Fibroblast of lung (primary cell): ENCODE measurements around the gene TMEM205. TPM values are rescaled to one million over a fixed set of nuclear protein-coding genes. Genes with fewer than 3 reads are reported as not detected.
"Not testable (repeated sequence)": the region's sequence is repeated elsewhere in the genome, so short reads cannot be mapped to it uniquely, and the experiment has no call there.

ENCODE experiments used
- DNase-seq, 2 donors: peaks; one replicate each; pipeline versions ENCODE4 v3.0.0 to v3.0.0-alpha.2; 2010; ENCODE audit warnings: low read depth in 2 of 2
- H2AFZ ChIP-seq: 2 replicates; pipeline ENCODE4 v1.5.1; 2012; ENCODE audit warnings: low read length, control low read depth, inconsistent platforms
- H3K27ac ChIP-seq: 2 replicates; pipeline ENCODE4 v1.5.1; 2011; ENCODE audit warnings: low read length, control low read depth; ENCODE audit not compliant: insufficient read depth
- H3K27me3 ChIP-seq: 2 replicates; pipeline ENCODE4 v1.5.1; 2011; ENCODE audit warnings: mild to moderate bottlenecking, low read length; ENCODE audit not compliant: control insufficient read depth, insufficient read depth
- H3K36me3 ChIP-seq: 2 replicates; pipeline ENCODE4 v1.5.1; 2011; ENCODE audit warnings: low read length; ENCODE audit not compliant: control insufficient read depth, insufficient read depth
- H3K4me1 ChIP-seq: 2 replicates; pipeline ENCODE4 v1.5.1; 2011; ENCODE audit warnings: low read length; ENCODE audit not compliant: control insufficient read depth, insufficient read depth; ENCODE audit errors: extremely low read depth
- H3K4me2 ChIP-seq: 2 replicates; pipeline ENCODE4 v1.5.1; 2011; ENCODE audit warnings: low read length, control low read depth; ENCODE audit not compliant: insufficient read depth; ENCODE audit errors: extremely low read depth
- H3K4me3 ChIP-seq, 4 experiments: fragments of 200-600 bp in 1 of 4; sonication (generic) in 1 of 4; replicated peaks in 1 of 4; 2 replicates each; pipeline ENCODE4 v1.5.1; 2011 to 2016; ENCODE audit warnings: low read length in 4 of 4, low read depth in 3 of 4, mild to moderate bottlenecking in 3 of 4, control low read depth in 2 of 4, inconsistent platforms in 1 of 4, mixed read lengths in 1 of 4; ENCODE audit not compliant: insufficient read depth in 1 of 4; ENCODE audit errors: control extremely low read depth in 1 of 4
- H3K79me2 ChIP-seq: 2 replicates; pipeline ENCODE4 v1.5.1; 2012; ENCODE audit warnings: mild to moderate bottlenecking, low read length, inconsistent platforms; ENCODE audit not compliant: control insufficient read depth, insufficient read depth
- H3K9ac ChIP-seq: 2 replicates; pipeline ENCODE4 v1.5.1; 2011; ENCODE audit warnings: mild to moderate bottlenecking, low read length, control low read depth; ENCODE audit not compliant: insufficient read depth
- H3K9me3 ChIP-seq: 2 replicates; pipeline ENCODE4 v1.5.1; 2012; ENCODE audit warnings: low read depth, low read length; ENCODE audit not compliant: control insufficient read depth, insufficient read depth
- H4K20me1 ChIP-seq: 2 replicates; pipeline ENCODE4 v1.5.1; 2011; ENCODE audit warnings: low read length; ENCODE audit not compliant: control insufficient read depth, insufficient read depth; ENCODE audit errors: extremely low read depth
- EZH2 ChIP-seq: IDR thresholded peaks from 2 replicates; pipeline ENCODE4 v1.5.1; 2012; ENCODE audit warnings: low read length, control low read depth, mild to moderate bottlenecking; ENCODE audit errors: missing control alignments
- polyA plus RNA-seq, 2 donors: library from polyadenylated mRNA; depleted of rRNA in 1 of 2; stranded (reverse) in 1 of 2; unstranded in 1 of 2; fragments of >200 nt; gene quantifications; 2 replicates each; pipeline ENCODE4 v1.2.1, GENCODE V29; 2011 to 2012; ENCODE audit warnings: missing spikeins in 1 of 2
- total RNA-seq: library from RNA; depleted of rRNA; stranded (reverse); fragments of >200 nt; gene quantifications from 2 replicates; pipeline ENCODE4 v1.2.1, GENCODE V29; 2014
- TF ChIP-seq, protein P1 (sequence below), 2 donors: IDR thresholded peaks in 1 of 2; conservative IDR thresholded peaks in 1 of 2; 1 replicate in 1 of 2; 2 replicates in 1 of 2; pipeline ENCODE4 v1.5.1; 2011 to 2012; ENCODE audit warnings: low read length in 2 of 2, control low read depth in 1 of 2, inconsistent platforms in 1 of 2, low read depth in 1 of 2, mild to moderate bottlenecking in 1 of 2

Gene TMEM205
- total and polyA plus RNA-seq, 2 donors (not counting 1 experiment from before 2014, with no cell fraction given) = 54.7 to 68.4 TPM

GRCh38 chr19:11356676-11357550 lies 10.8 kb upstream of the TMEM205 start:
- no peaks in the 10 kb centered on the region for H3K27me3 ChIP-seq
- no peaks in the 10 kb centered on the region for H3K4me1 ChIP-seq
- peak overlapping the region; percentile 99 for H3K4me2 ChIP-seq
- H3K9me3 ChIP-seq = no peaks in the 10 kb centered on the region
- peaks cover 8% of the 10 kb centered on the region for H3K36me3 ChIP-seq
- TF ChIP-seq, protein P1, sequence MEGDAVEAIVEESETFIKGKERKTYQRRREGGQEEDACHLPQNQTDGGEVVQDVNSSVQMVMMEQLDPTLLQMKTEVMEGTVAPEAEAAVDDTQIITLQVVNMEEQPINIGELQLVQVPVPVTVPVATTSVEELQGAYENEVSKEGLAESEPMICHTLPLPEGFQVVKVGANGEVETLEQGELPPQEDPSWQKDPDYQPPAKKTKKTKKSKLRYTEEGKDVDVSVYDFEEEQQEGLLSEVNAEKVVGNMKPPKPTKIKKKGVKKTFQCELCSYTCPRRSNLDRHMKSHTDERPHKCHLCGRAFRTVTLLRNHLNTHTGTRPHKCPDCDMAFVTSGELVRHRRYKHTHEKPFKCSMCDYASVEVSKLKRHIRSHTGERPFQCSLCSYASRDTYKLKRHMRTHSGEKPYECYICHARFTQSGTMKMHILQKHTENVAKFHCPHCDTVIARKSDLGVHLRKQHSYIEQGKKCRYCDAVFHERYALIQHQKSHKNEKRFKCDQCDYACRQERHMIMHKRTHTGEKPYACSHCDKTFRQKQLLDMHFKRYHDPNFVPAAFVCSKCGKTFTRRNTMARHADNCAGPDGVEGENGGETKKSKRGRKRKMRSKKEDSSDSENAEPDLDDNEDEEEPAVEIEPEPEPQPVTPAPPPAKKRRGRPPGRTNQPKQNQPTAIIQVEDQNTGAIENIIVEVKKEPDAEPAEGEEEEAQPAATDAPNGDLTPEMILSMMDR (conservative IDR thresholded peaks at IDR 0.05 in 1 of 2, IDR thresholded peaks at IDR 0.05 in 1 of 2; ENCODE audit: low read depth in 1 of 2, low read length in 2 of 2) = no peak
- no peak for TF ChIP-seq EZH2
- no peak overlapping the region for H3K9ac ChIP-seq
- H3K4me3 ChIP-seq = peak overlapping the region in 1 of 4 experiments; percentile 83
- H3K79me2 ChIP-seq = peaks cover 5% of the 10 kb centered on the region
- no peaks in the 10 kb centered on the region for H4K20me1 ChIP-seq
- DNase-seq = no peak
- no peak overlapping the region for H3K27ac ChIP-seq
- H2AFZ ChIP-seq = no peak overlapping the region

DNA sequence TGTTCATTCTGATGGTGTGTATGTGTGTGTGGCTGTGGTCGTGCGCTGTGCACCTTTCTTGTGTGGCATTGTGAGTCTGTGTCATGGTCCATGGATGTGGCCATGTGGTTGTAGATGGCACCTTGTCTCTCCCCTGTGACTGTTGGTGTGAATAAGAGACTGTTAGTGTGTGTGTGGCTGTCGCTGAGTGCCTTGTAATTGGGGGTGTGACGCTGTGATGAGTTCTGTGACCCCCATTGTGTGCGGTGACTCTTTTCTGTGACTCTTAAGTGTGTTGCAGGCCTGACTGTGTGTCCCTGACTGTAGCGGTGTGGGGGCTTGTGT lies 10.0 kb upstream of the TMEM205 start:
- H3K4me2 ChIP-seq = peak overlapping the region; percentile 99
- no peaks in the 10 kb centered on the region for H3K9me3 ChIP-seq
- H3K27ac ChIP-seq = no peak overlapping the region
- no peaks in the 10 kb centered on the region for H3K27me3 ChIP-seq
- H4K20me1 ChIP-seq = no peaks in the 10 kb centered on the region
- peaks cover 5% of the 10 kb centered on the region for H3K79me2 ChIP-seq
- H2AFZ ChIP-seq = no peak overlapping the region
- no peak for DNase-seq
- peak overlapping the region; percentile 26 for H3K9ac ChIP-seq
- H3K4me1 ChIP-seq = no peaks in the 10 kb centered on the region
- peaks cover 2% of the 10 kb centered on the region for H3K36me3 ChIP-seq
- no peak for TF ChIP-seq EZH2
- TF ChIP-seq, protein P1 (conservative IDR thresholded peaks at IDR 0.05 in 1 of 2, IDR thresholded peaks at IDR 0.05 in 1 of 2; ENCODE audit: low read depth in 1 of 2, low read length in 2 of 2) = no peak
- H3K4me3 ChIP-seq = peak overlapping the region; percentile 54 to 86 (median 84)

- TF ChIP-seq, protein P1 (conservative IDR thresholded peaks at IDR 0.05 in 1 of 2, IDR thresholded peaks at IDR 0.05 in 1 of 2; ENCODE audit: low read depth in 1 of 2, low read length in 2 of 2) = no peak
- TF ChIP-seq EZH2 = no peak
- peak; percentile 80 to 85 for DNase-seq
- Histone ChIP-seq H3K27me3 (no peaks in the 10 kb centered on the region), H2AFZ (no peak within 1 kb of the TSS), H3K79me2 (peaks cover 5% of the 10 kb centered on the region), H4K20me1 (no peaks in the 10 kb centered on the region), H3K4me2 (peak within 1 kb of the TSS; percentile 99), H3K4me3 (peak within 1 kb of the TSS; percentile 54 to 86 (median 84)), H3K4me1 (no peaks in the 10 kb centered on the region), H3K27ac (no peak within 1 kb of the TSS), H3K9me3 (no peaks in the 10 kb centered on the region), H3K36me3 (no peaks in the 10 kb centered on the region), H3K9ac (peak within 1 kb of the TSS; percentile 44)
These were observed 9.3 kb upstream of the TMEM205 start, which contains the start of gene PLPPR2 for GRCh38 chr19:11355160-11356073. TSS of gene PLPPR2 (plus strand) at chr19:11355432. CDS start at chr19:11357674, 2,242 bp downstream.

DNA sequence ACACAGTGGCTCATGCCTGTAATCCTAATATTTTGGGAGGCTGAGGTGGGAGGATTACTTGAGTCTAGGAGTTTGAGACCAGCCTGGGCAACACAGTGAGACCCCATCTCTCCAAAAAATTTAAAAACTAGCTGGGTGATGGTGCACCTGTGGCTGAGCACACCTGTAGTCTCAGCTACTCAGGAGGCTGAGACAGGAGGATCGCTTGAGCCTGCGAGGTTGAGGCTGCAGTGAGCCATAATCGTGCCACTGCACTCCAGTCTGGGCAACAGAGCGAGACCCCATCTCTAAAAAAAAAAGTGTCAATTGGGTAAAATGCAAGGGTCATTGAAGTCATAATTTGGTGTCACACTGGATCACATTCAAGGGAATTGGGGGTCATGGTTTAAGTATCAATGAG lies 8.0 kb upstream of the TMEM205 start:
- H3K4me3 ChIP-seq, H2AFZ ChIP-seq, H3K36me3 ChIP-seq, H3K4me2 ChIP-seq, H3K9ac ChIP-seq, H4K20me1 ChIP-seq, H3K27ac ChIP-seq, H3K27me3 ChIP-seq, H3K79me2 ChIP-seq, H3K9me3 ChIP-seq, H3K4me1 ChIP-seq, DNase-seq: not testable (repeated sequence)
